Forelimb muscle (tissue), 1 donor: Measurements from ENCODE around the gene INHBB. TPM values are rescaled to one million over a fixed set of nuclear protein-coding genes. Genes with fewer than 3 reads are reported as not detected.
"Not testable (repeated sequence)": the region's sequence is repeated elsewhere in the genome, so short reads cannot be mapped to it uniquely, and the experiment has no call there.

ENCODE experiments used
- DNase-seq: peaks from one replicate; pipeline ENCODE4 v3.0.0-alpha.2; 2013; ENCODE audit warnings: low read depth
- polyA plus RNA-seq: library from polyadenylated mRNA; unstranded; fragments of 120-200 nt; gene quantifications from one replicate; pipeline ENCODE4 v1.2.1, GENCODE V29; 2013; ENCODE audit not compliant: insufficient read length

Gene INHBB
- polyA plus RNA-seq, 1 donor, result 0.89 TPM

DNA sequence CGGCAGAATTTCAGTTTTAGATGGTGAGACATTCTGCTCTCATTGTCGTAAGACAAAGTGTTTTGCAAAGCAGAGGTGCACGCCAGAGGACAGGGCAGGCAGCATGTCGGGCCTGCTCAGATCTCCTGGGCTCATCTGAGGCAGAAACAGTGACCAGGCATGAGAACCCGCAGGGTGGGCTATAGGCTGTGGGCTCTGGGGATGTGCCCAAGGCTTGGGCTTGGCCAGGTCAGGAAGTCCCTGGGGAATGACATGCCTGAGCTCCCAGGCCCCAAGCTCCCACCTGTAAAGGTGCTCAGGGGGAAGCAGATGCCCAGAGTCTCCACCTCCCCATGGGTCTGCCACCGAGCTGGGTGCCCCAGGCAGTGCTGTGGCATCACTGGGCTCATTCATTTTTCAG lies 35.3 kb downstream of the INHBB start:
- no peak for DNase-seq

DNA sequence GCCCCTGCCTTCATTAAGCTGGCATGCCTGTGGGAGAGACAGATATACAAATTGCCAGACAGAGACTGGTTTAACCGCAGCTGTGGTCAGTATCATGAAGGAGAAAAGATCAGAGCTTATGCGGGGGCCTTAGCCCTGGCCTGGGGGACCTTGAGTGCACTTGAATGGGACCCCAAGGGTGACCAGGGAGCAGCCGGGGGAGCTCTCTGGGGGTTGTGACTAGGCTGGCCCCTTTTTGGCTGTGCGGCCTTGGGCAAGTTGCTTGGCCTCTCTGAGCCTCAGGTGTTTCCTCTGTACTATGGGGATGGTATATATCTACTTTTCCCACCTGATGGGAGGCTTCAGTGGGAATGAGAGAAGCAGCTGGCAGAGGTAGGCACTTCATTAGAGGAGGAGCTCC lies 35.7 kb downstream of the INHBB start:
- DNase-seq, result no peak

DNA sequence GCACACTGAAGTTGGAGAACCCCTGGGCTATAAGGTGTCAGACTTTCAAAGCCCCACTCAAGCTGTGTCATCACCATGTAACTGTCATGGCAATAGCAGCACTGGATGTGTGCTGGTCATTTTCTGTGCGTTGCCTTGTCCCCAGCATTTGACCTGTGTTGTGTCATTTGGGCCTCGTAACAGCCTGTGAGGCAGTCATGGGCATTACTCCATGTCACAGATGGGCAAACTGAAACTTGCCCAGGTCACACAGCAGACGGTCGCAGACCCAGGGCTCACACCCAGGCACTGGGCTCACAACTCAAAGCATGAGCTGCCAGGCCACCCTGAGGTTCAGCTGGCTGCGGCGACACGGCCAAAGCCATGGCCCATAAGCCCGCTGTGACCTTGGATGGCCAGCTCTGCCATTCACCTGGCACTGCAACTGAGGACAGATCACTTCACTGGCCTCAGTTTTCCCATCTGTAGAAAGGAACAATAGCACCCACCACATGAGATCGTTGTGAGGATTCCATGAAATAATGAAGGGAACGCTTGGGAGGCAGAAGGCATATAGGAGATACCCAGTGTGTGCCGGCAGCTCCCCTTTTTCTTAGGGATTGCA lies 36.7 kb downstream of the INHBB start:
- DNase-seq, result no peak

DNA sequence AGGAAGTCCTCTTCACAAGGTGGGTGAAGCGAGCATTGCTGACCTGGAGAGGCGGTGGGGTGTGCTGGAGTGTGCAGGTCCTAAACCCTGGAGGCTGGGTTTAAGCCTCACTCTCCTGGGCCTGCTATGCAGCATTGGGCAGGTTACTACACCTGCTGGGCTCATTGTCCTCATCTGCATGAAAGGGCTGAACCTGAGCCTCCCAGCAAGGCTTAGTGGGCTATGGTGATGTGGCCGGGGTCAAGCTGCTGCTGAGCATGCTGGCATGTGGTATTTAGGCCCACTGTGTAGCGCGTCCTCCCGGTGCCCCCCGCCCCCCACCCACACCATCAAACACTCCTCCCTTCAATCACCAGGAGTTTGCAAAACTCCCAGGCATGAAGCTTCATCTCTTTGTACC lies 37.3 kb downstream of the INHBB start:
- no peak for DNase-seq

DNA sequence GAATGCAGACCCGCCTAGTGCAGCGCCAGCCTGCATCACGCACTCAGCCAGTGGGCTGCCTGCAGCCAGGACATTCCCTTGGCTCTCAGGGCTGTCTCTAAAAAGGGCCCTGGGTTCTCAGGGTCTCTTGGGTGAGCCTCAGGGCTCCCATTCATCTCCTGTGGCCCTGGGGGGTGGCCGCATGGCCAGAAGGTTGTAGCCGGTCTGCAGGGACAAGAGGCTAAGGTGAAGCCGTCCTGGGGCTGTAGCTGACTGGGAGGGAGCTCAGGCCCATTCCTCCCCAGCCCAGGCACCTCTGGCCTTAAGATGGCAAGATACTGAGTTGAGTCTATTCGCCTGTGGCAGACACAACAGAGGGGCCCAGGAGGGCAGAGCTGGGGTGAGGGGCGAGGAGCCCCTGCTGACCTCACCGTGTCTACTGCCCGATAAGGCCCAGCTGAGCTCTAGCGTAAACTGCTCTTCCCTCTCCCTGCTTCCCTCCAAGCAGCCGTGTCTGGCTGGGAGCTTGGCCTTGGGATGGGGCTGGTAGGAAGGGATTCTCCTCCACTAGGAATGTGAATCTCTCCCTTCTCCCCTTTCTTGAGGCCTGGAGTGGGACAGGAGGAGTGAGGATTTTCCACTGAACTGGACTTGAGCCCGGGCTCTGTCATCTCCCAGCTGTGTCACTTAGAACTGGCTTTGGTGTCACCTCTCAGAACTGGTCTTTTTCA lies 37.9 kb downstream of the INHBB start:
- no peak for DNase-seq

DNA sequence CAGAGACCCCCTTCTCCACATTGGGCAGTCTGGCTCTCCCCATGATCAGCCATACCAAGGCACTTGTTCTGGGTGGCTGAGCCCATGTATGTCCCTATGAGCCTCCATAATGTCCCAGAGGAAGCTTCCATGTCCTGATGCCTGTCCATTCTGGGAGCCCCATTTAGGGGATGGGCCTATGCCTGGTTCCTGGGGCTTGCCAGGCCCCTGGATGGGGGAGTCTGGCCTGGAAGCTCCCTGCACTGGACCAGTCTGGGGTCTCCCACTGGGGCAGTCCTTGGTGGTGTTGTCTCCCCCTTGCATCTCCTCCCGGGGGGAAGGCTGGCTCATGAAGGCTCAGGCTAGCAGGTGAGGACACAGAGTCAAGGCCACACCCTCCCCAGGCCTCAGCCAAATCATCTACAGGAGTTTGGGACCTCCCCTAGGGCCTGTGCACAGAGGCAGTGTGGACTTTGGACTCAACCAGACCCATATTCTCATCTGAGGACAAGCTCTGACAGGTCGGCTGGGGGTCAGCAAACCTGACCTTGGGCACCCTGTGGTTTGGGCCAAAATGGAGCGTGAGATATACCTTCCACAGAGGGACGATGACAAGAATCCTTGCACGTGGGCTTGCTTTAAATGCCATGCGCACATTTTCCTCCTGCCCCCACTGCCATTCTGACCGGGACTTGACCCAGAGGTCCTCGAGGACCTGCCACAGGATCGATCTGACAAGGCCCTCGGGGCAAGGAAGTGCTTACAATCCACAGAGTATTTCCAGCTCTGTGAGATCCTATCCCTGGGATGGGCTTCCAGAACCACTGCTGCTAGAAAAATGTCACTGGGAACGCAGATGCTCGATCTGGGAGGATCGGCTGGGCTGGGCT lies 38.8 kb downstream of the INHBB start:
- DNase-seq, result no peak

- no peak for DNase-seq
Measured at GRCh38 chr2:120385355-120386127, 39.6 kb downstream of the INHBB start.

DNA sequence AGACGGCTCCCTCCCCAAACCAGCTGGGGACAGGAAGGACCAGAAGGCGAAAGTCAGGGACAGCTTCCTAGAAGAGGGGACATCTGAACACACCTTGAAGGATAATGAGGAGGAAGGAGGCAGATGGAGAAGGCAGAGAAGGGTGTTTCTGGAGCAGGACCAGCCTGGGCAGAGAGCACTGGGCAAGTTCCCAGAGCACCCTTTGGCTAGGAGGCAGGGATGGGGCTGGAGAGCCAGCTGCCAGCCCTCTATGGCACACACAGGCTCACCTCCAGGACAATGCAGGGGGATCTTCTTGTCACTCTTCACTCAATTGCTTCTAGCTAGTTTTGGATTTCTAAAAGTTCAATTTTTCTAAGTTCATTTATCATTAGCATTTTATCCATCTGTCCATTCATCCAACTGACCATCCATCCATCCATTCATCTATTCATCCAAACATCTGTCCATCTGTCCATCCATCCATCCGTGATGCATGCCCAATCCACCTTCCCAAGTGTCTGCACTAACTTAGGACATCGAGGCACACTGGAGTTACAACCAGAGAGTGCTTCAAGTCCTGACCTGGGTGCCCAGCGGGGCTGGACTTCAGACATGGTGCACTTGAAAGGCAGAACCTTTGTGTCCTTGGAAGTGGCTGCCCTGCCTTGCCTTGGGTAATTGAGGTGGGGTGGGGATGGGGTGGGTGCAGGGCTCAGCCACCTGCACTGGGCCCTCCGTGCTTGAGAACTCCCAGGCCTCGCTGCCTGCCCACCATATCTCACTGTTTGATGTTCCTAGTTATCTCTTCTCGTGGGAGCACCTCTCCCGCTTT lies 42.5 kb downstream of the INHBB start:
- no peak for DNase-seq

DNA sequence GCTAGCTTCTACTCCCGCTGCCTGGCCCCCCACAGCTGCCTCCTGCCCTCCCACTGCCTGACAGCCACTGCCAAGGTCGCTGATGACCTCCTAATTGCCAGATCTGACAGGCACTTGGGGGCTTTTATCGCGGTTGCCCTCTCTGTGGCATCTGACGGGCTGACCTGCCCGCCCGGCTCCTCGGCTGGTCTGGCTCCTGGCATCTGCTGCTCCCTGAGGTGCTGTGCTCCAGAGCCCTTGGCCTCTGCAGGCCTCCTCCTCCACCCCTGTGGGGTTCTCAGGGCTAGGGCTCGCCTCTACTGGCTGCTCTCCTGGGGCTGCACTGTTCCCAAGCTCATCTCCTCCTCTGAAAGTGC lies 43.1 kb downstream of the INHBB start:
- DNase-seq, result no peak

- no peak for DNase-seq
Measured at GRCh38 chr2:120390381-120391055, 44.6 kb downstream of the INHBB start.

- DNase-seq, result not testable (repeated sequence)
Measured at GRCh38 chr2:120391382-120391781, 45.4 kb downstream of the INHBB start.

GRCh38 chr2:120391911-120392665 lies 46.2 kb downstream of the INHBB start:
- no peak for DNase-seq

- DNase-seq, result no peak
Measured at GRCh38 chr2:120392923-120393322, 47.0 kb downstream of the INHBB start.

- no peak for DNase-seq
Measured at GRCh38 chr2:120393456-120393855, 47.5 kb downstream of the INHBB start.

DNA sequence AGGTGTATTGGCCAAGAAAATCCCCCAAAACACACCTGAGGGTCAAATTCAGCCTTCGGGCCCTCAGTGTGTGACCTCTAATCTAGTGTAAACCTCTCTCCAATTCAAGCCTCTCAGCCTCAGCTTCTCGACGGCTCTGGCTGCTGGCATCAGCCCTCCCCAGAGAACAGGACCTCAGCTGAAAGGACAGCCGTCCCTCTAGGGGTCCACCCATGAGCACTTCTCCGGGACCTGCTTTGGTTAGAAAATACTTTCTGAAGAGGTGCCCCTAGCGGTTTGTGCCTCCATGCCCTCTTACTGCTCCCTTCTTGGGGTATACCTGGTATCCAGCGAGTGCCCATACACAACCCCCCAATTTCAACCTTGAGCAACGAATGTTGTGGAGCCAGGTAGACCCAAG lies 48.8 kb downstream of the INHBB start:
- DNase-seq, result no peak

DNA sequence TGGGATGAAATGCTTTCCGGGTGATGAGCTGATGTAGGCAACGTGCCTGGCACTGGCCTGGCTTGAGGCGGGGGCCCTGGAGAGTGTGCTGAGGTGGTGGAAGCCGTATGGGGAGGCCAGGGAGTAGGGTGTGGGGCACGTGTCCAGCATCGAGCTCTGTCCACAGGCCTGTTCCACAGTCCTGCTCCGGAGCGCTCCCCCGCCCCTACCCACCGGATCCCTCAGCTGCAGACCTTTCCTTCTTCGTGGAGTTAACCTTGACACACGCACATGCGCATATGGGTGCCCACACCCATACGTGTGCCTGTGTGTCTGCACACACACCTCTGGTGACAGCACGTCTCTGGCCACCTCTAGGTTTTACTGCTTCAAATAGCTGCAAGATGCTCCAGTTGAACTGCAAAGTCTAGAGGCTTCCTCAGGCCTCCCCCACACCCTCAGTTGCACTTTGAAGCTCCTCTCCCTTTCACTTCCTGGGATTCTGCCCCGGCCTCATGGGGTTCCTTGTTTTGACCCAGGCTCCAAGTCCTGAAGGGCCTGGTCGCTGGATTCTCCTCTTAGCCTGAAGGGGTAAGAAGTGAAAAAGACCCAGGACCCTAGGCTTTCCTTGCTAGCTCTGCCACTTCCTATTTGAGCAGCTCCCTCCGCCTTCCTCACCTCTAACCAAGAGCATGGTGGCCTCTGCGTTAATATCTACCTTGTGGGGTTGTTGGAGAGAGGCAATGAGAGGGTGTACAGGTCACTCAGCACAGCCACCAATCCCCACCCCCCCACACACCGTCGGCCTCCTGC lies 49.5 kb downstream of the INHBB start:
- DNase-seq, result no peak

DNA sequence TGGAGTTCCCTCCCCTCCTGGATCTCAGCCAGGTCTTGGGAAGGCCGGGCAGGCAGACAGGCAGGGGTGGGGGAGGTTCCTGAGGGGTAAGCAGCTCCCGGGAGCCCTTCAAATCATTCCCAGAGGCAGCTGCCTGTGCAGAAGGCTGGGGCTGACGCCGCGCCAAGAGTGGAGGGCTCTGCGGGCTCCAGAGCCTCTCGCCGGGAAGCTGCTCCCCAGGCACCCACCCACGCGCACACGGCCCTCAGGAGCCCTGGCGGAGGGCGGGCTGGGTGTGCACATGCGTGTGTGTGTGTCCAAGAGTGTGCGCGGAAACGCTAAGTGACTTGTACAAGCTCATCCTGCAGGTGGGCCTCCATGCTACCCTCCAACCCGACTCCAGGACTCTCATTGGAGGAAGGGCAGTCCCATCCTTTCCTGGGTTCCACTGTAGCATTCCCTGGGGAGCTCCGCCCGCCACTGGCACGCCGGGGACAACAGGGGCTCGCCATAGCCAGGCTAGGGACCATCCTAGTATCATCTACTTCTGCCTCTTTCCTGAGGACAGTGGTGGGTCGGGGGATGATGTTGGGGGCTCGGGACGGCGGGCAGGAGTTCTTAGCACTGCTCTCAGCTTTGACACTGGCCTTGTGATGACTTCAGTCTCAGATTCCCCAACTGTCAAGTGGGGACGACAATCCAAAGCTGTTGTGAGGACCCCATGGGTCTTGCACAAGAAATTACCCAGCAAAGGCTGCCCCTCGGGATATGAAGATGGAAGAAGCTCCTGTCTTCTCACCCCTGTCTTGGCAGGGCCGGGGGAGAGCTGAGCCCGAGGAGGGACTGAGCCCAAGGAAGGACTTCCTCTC lies 50.3 kb downstream of the INHBB start:
- no peak for DNase-seq
